HG02763 (cell line): ENCODE data around the gene ITPR1.

Source experiments
- ATAC-seq: cut with Tn5 transposase; IDR thresholded peaks from one replicate; pipeline ENCODE4 v1.9.1; 2021; ENCODE audit warnings: mild to moderate bottlenecking, moderate library complexity; ENCODE audit not compliant: unreplicated experiment

ITPR1 gene

DNA sequence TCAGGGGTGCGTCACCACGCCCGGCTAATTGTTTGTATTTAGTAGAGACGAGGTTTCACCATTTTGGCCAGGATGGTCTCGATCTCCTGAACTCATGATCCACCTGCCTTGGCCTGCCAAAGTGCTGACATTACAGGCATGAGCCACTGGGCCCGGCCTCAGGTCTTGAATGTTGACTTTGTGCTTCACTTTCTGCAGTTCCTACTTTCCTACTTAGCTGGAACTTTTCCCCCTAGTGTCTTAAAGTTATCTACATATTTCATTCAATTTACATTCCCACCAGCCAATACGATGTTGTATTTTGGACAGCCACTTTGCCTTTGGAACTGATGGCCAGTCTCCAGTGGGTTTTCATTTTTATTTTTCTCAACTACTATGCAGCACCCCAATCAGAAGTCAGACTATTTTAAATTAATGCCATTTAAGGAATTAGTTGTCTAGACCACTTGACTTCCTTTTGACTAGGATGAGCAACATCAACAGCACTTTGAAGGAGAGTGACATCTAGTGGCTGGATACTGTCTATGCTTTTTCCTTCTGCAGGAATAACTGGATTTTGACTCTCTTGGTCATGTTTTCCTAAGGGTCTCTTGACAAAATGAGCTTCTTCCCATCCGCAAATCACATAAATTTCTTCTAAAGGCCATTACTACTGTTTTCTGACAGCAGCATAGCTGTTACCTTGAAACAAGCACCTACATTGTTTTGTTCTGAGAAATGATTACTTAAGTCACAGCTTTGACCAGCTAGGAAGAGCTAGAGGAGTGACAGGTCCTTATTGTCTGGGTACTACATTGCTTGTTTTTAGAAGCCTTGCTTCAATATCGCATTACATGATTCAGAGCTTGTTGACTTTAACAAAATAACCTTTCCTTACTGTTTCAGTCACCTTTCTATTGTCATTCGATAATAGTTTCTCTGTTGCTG lies 140.2 kb downstream of the ITPR1 start:
- no peak for ATAC-seq

- ATAC-seq = no peak
Measured at GRCh38 chr3:4634894-4635293, 141.7 kb downstream of the ITPR1 start.

GRCh38 chr3:4637265-4637664 lies 144.1 kb downstream of the ITPR1 start:
- no peak for ATAC-seq

DNA sequence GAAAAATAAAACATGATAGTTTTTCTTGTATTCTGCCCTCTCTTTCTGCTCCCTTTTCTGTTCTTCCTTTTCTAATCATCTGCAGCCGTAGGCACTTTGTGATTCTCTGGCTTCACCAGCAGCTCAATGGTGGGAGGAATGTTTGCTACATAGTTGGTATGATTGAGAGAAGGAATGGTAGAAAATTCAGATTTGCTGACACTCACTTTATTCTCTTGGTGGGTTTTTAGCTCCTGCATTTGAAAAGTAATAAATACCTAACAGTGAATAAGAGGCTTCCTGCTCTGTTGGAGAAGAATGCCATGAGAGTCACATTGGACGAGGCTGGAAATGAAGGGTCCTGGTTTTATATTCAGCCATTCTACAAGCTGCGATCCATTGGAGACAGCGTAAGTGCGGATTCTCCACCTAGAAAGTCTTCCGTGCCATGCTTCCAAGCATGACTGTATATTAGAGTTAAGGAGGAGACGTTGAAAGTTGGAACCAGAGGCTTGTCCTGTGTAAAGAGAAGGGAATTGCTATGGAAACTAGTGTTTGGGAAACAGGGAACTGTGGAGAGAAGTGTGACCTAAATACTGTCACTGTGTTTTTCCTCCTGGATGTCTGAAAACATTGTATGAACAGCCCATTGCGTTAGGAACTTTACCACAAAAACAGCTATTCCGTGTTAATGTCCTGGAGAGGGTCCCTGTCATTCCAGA lies 148.9 kb downstream of the ITPR1 start:
- no peak for ATAC-seq

GRCh38 chr3:4642611-4643010 lies 149.5 kb downstream of the ITPR1 start:
- ATAC-seq = no peak

DNA sequence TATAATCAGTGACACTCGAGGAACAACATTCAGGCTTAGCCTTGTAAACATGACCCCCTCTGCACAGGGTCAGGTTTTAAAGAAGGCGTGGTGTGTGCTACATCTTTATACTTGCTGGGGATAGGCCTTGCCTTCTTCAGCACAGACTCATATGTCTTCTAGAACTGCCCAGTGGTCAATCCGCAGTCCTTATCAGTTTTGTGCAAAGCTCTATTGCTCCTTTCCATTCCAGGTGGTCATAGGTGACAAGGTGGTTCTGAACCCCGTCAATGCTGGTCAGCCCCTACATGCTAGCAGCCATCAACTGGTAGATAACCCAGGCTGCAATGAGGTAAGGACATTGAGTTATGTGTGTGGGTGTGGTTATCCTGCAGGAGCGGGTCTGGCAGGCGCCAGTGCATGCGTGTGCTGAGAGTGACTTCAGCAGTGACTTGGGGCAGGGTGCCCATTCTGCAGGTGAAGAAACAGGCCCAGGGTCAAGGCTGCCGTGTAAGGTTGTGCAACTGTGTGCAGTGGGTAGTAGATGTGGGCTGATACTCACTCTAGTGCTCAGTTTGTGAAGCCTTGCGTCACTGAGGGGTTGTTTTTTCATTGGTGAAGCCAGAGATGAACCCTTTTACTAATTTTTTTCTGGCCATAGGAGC lies 150.9 kb downstream of the ITPR1 start:
- no peak for ATAC-seq

- no peak for ATAC-seq
Measured at GRCh38 chr3:4644951-4645350, 151.8 kb downstream of the ITPR1 start.

- ATAC-seq = no peak
Measured at GRCh38 chr3:4645468-4645867, 152.3 kb downstream of the ITPR1 start.

- ATAC-seq = no peak
Measured at GRCh38 chr3:4647411-4647810, 154.3 kb downstream of the ITPR1 start.

DNA sequence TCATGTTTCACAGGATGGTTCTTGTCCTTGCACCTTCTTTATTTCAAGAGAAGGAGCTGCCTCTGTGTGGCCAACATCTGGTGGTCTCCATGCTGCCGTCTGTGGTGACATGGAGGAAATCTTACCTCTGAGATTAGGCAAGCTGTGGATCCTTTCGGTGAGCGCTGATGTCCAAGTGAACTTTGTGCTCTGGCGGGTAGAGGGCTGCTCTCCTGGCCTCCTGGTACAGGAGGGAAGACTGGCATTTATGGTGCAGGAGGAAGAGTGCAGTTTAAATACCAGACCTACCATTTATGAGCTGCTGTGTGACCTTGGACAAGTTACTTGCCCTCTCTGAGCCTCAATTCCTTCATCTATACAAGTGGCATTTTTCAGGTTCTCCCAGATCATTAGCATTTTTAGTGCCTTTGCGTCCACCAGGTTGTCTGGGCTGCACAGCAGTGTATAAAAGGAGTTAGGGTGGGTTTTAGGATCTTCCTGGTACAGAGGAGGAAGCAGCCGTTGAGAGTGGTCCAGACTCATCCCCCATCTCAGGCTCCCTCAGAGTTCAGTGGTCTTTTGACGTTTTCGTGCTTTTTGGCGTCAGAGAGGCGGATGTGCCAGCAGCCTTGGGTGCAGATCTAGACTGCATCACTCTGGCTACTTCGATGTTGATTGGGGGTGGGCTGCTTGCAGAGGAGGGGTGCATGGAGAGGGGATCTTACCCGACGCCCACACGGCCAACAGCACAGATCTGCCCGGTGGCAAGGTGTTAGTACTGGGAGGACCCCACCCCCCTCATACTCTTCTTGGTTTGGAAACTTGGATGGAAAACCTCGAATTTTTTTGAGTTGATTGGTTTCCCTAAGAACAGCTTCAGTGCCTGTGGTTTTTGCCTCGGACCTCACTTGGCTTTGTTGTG lies 162.2 kb downstream of the ITPR1 start:
- ATAC-seq = no peak

DNA sequence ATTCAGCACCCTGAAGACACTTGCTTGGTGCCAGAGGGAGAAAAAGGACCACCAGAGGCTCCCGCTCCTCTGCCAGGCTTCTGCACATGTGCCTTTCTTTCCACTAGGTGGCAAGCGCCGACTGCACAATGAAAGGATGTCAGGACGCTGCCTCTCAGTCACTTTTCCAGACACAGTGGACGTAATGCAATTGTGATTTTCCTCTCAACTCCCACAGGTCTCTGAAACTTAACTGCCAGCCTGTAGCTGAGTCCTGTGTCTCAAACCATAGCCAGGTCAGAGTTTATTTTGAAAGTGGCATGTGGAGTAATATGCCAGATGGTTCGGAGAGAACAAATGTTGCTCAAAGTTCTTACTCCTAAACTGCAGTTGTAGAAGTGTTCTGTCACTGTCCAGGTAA lies 162.9 kb downstream of the ITPR1 start:
- no peak for ATAC-seq

GRCh38 chr3:4656626-4657328 lies 163.6 kb downstream of the ITPR1 start:
- ATAC-seq = no peak

DNA sequence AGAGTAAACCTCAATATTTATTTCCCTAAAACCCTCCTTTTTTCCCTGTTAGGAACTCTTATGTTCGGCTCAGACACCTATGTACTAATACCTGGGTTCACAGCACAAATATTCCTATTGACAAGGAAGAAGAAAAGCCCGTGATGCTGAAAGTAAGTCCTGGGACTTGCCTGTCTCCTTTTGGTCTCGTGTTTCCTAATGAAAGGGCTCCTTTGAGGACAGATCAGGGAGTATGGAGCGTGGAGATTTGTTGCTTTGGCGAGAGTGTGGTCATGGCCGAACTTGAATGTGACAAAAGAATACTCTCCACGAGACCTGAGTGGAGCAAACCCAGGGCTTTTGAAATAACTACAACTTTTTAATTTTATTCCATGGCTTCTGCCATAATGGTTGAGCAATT lies 167.8 kb downstream of the ITPR1 start:
- no peak for ATAC-seq

DNA sequence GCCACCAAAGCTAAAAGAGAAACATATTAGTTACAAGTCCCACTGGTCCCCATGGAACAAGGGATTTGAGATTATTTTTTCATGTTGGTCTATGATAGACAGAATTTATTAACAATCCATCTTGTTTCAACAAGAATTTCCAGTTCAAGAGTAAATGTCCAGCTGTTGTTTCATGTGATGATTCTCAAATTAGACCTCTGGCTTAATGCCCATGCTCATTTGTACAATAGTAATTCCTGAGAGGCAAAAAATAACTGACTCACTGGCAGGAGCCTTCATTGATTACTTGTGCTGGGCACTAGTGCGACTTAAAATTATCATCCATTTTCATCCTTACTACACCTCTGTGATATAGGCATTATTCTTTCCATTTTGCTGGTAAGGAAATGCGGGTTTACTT lies 171.3 kb downstream of the ITPR1 start:
- no peak for ATAC-seq

- ATAC-seq = no peak
Measured at GRCh38 chr3:4665197-4665596, 172.0 kb downstream of the ITPR1 start.

GRCh38 chr3:4666071-4666470 lies 172.9 kb downstream of the ITPR1 start:
- ATAC-seq = no peak

DNA sequence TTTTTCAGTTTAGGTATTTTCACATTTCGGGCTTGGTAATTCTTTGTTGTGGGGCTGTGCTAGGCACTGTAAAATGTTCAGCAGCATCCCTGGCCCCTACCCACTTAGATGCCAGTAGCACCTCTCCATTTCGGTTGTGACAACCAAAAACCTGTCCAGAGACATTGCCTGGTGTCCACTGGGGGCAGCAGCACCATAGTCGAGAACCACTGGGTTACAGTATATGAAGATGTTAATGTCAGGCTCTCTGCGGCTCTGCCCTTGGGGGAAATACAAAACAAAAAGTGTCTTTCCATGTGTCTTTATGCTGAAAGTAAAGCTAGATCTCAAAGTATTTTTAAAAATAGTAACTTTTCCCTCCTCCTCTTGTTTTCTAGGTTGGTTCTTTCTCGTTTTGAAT lies 177.2 kb downstream of the ITPR1 start:
- ATAC-seq = no peak

DNA sequence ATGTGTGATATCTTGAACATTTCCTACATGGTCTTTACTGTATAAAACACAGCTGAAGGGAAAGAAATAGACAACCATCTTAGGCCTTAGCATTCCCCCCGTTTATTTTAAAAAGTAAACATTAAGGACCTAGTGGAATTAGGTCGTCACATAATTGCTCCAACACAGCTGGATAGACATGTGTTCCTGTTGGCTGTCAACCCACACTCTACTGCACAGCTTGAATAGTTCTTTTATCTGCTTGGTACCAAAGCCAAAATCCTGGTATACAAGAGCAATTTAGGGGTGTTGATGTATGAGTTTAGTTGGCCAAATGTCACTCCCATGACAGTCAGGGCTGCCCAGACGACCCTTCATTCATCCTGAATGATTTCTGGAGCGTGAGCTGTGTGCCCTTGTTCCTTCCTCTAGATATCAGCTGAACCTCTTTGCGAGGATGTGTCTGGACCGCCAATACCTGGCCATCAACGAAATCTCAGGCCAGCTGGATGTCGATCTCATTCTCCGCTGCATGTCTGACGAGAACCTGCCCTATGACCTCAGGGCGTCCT lies 179.7 kb downstream of the ITPR1 start:
- no peak for ATAC-seq

GRCh38 chr3:4674216-4674615 lies 181.1 kb downstream of the ITPR1 start:
- no peak for ATAC-seq

DNA sequence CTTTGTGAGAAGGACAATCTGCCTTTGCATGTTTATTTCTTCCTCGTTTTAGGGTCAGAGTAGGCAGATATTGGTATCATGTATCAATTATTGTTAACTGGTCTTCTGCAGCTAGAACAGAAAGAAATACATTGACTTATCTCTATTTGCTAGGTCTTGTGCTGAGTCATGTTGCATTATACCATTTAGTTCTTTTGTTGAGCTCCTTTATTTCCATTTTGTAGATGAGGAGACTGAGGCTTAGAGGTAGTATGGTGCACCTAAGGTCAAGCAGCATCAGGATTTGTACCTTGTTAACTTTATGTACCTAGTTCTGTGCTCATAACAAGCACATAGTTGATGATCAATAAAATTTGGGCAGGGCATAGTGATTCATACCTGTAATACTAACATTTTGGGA lies 182.6 kb downstream of the ITPR1 start:
- ATAC-seq = no peak
